Stimulated activated CD4-positive, alpha-beta T cell treated with anti-CD3 and anti-CD28 coated beads, Interleukin-15, amount 100 ng/mL, for 1 hour (primary cell): Measurements from ENCODE around the gene TSPOAP1.

Source experiments
- DNase-seq, 2 donors: peaks; one replicate each; pipeline ENCODE4 v3.0.0-alpha.2; 2020; ENCODE audit warnings: low read depth in 1 of 2, low spot score in 1 of 2

The TSPOAP1 gene

GRCh38 chr17:58304750-58305486 lies 23.7 kb downstream of the TSPOAP1 start:
- no peak for DNase-seq

GRCh38 chr17:58303971-58304749 lies 24.4 kb downstream of the TSPOAP1 start:
- peak; percentile 35 to 47 for DNase-seq

DNA sequence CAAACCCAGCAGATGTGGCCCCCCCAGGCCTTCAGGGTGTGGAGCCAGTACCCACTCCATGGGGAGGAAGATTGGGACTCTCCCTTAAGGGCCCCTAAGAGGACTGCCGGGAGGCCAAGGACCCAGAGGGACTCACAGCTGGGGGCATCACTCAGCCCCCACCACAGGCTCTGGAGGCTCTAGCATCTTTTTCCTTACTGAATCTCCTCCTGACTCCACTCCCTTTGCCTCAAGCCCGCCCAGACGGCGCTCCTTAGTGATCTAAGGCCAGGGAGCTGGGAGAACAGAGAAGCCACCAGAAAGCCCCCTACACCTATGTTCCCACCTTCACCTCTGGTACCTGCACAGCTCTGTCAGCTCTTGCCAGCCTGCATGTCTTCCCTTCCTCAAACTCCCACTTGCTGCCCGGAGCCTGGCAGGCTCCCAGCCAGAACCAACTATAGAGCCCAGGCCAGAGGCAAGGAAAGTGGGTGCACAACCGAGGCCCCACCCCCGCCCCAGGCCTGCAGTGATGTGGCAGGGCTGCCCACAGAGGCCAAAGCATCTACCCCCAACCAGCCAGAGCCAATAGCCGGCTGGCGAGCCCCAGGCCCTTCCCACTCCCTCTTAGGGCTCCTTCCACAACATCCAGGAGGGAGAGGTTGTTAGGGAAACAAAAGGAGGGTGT lies 25.5 kb downstream of the TSPOAP1 start:
- DNase-seq, result no peak

- no peak for DNase-seq
Measured at GRCh38 chr17:58302171-58302918, 26.2 kb downstream of the TSPOAP1 start.

DNA sequence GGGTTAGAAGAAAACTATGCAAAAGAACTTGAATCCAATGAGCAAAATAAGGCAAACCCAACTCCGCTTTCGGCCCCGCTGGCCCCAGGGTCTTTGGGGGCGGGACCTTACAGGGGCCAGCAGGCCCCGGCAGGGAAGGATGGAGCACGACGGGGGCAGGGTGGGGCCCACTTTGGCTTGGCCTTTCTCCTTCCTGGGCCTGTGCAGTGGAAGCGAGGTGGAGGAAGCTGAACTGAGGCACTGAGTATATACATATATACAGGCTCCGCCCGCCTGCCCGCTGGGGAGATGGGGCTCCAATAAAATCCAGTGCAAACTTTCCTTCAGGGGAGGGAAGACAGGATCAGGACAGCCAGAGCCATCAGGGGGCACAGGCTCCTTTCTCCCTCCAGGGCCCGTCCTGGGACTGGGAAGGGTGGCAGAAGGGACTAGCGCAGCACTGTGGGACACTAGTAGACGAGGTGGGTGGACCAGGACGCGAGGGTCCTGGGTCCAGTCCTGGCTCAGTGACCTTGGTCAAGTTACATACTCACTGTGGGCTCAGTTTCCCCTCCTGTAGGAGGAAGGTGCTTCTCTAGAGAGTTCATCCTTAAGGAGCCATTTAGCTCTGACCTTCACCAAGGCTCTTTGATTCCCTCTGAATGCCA lies 27.0 kb downstream of the TSPOAP1 start:
- no peak for DNase-seq

GRCh38 chr17:58300336-58300735 lies 28.3 kb downstream of the TSPOAP1 start:
- DNase-seq, result no peak

DNA sequence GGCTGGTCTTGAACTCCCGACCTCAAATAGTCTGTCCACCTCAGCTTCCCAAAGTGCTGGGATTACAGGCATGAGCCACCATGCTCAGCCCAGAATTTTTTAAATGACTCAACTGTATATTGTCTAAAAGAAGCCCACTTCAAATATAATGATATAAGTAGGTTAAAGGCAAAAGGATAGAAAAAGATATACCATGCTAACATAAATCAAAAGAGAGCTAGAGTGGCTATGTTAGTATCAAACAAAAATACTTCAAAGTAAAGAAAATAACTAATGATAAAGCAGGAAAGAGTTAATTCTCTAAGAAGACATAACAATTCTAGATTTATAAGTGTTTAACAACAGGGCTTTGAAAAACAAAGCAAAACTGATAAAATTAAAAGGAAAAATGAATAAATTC lies 34.6 kb downstream of the TSPOAP1 start:
- no peak for DNase-seq

- DNase-seq, result no peak
Measured at GRCh38 chr17:58291246-58291645, 37.3 kb downstream of the TSPOAP1 start.

- DNase-seq, result no peak
Measured at GRCh38 chr17:58289869-58290268, 38.7 kb downstream of the TSPOAP1 start.

DNA sequence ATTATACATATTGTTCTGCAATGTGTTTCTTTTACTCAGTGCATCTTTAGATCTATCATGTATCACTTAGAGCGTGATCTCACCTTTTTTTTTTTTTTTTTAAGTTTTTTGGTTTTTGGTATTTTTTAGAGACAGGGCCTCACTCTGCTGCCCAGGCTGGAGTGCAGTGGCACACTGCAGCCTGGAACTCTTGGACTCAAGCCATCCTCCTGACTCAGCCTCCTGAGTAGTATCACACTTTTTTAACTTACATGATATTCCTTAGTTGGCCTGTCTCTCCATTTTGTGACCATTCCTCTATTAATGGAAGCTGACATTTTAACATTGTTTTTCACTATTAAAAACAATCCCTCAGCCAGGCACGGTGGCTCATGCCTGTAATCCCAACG lies 43.2 kb downstream of the TSPOAP1 start:
- no peak for DNase-seq

GRCh38 chr17:58284613-58285421 lies 43.8 kb downstream of the TSPOAP1 start:
- DNase-seq, result no peak

- DNase-seq, result no peak
Measured at GRCh38 chr17:58283674-58284612, 44.7 kb downstream of the TSPOAP1 start.

GRCh38 chr17:58282442-58282841 lies 46.2 kb downstream of the TSPOAP1 start:
- DNase-seq, result no peak

DNA sequence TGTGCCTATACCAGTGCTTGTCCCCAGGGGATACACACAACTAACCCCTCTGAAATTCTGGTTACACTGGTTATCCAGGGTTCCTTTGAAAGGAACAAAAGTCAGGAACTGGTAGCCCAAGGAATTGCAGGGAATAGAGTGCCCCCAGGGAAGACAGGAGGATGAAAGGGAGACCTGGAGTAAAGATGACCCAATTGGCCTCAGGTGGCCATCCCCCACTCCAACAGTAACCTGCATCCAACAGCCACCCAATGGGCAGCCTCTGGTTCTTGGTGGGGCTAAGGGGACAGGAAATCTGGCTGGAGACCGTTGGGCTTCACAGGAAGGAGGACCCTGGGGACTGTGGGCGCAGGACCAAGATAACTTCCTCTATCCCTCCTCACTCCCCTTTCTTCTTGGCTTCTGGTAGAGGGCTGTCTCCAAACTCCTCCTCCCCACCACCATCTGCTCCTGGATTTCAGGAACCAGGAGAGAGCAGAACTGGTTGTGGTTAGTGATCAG lies 47.0 kb downstream of the TSPOAP1 start:
- no peak for DNase-seq

- DNase-seq, result no peak
Measured at GRCh38 chr17:58280480-58281217, 47.9 kb downstream of the TSPOAP1 start, which contains the start of gene MPO. Gene MPO, minus strand, starts transcription at chr17:58280935. Its CDS starts 177 bp downstream, at chr17:58280758.

DNA sequence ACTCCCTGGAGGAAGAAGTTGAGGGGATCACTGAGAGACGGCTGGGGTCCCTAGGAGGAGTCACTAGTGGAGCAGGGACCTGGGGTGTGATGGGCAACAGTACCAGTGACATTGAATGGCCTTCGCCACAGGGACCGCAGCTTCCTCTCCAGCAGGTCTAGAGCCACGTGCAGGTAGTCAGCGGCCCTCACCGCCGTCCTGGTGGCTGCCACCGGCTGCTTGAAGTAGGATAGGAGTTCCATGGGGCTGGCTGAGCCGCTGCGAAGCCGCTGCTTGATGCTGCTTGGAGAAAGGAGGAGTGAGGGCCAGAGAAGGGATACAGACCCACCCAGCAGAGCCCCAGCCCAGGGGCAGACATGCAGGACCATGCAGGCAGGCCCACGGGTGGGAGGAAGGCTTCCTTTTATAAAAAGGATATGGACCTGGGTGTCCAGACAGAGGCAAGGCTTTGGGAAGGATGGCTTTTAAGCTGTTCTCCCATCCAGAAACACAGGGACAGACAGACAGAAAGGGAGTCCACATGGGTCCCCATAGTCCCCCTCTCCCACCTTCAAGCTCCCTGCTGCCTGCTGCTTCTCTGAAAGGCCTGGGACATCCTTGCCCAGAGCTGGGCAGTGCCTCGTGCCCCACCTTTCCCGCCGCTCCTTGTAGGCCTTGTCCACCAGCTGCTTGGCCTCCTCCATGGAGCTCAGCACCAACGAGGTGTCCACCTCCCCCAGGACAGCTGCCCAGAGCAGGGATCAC lies 48.7 kb downstream of the TSPOAP1 start:
- DNase-seq, result no peak

DNA sequence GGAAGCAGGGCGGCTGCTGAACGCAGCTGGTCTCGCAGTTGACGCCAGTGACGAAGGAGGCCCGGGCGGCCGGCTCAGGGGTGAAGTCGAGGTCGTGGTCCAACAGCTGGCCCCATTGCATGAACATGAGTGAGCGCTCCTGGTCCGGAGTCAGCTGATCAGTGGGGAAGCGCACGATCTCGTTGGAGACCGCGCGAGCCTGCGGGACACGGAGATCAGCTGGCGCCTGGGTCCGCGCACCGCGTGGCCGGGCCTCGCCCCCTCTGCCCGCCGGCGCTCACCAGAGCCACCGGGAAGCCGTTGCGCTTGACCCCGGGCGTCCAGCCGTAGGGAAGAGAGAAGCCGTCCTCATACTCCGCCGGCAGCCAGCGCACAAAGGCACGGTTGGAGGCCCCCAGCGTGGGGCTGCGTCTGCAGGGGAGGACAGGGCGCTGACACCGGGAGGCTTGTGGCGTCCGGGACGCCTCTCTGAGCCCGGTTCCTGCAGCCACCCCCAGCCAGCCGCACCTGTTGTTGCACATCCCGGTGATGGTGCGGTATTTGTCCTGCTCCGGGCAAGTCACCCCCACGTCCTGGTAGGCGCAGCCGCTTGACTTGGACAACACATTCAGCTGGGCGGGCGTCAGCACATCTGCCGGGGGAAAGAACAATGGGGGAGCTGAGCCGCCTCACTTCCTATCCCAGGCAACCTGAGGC lies 49.4 kb downstream of the TSPOAP1 start:
- DNase-seq, result no peak
